GM20000 (cell line): ENCODE data around the gene GRIK4.

Source experiments
- DNase-seq: peaks from one replicate; pipeline ENCODE4 v3.0.0; 2012; ENCODE audit warnings: low spot score
- CTCF ChIP-seq: IDR thresholded peaks from 2 replicates; pipeline ENCODE4 v1.5.1; 2012; ENCODE audit warnings: mild to moderate bottlenecking, control low read depth; ENCODE audit errors: extremely low read depth, missing control alignments

The GRIK4 gene

DNA sequence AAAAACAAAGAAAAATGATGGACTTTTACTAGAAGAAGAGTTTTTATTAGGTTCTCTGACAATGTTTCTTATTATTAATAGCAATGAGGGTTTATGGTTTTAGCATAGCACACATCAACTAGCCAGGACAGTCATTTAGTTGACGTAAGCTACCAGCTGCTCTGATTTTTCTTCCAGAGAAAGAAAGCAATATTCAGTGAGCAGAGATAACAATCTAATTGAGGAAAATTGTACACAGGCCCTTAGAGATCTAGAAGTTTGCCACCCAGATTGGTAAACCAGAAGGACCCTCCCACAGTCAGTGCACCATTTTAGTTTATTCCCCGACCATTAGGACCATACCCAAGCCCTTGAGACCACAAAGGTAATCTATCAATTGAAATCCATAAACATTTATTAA lies 483.6 kb downstream of the GRIK4 start:
- no peak for TF ChIP-seq CTCF
- DNase-seq = no peak

DNA sequence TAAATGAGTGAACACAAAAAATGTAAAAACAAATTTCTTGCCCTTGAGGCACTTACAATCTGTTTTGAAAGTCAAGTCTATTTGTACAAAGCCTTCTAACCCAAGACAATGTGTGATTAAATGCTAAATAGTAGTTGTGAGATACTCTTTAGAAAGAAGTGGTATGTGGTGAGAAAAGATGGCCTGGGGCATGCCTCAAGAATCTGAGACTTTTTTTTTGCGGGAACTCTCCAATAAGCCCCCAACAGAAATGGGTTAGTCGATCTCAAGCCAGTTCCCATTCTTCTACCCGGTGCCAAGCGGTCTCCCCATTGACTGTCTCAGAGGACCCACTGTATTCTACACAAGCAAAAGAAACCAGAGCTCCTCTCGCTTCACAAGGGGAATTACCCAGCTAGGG lies 485.4 kb downstream of the GRIK4 start:
- TF ChIP-seq CTCF = no peak
- no peak for DNase-seq

- no peak for DNase-seq
- TF ChIP-seq CTCF = no peak
Observed at GRCh38 chr11:120998581-120998980, 487.0 kb downstream of the GRIK4 start.

- TF ChIP-seq CTCF = no peak
- no peak for DNase-seq
Observed at GRCh38 chr11:121004206-121004840, 492.8 kb downstream of the GRIK4 start.

- no peak for TF ChIP-seq CTCF
- DNase-seq = no peak
Observed at GRCh38 chr11:121006922-121007321, 495.4 kb downstream of the GRIK4 start.

GRCh38 chr11:121008551-121008950 lies 497.0 kb downstream of the GRIK4 start:
- TF ChIP-seq CTCF = no peak
- no peak for DNase-seq

GRCh38 chr11:121012091-121012490 lies 500.5 kb downstream of the GRIK4 start:
- no peak for DNase-seq
- TF ChIP-seq CTCF = no peak
